Muscle layer of duodenum (tissue), 2 donors: Measurements from ENCODE around the gene OSBPL2.

Experiments used
- H3K27ac ChIP-seq: one replicate; pipeline ENCODE4 v1.7.0; 2013; ENCODE audit warnings: mild to moderate bottlenecking, low read length
- H3K27me3 ChIP-seq: one replicate; pipeline ENCODE4 v1.7.0; 2013; ENCODE audit warnings: low read depth, mild to moderate bottlenecking, control low read depth, low read length
- H3K36me3 ChIP-seq, 2 donors: one replicate each; pipeline ENCODE4 v1.7.0; 2013; ENCODE audit warnings: low read length in 2 of 2, control low read depth in 1 of 2, mild to moderate bottlenecking in 1 of 2; ENCODE audit not compliant: insufficient read depth in 2 of 2, control insufficient read depth in 1 of 2
- H3K4me1 ChIP-seq, 2 donors: one replicate each; pipeline ENCODE4 v1.7.0; 2013; ENCODE audit warnings: low read length in 2 of 2, mild to moderate bottlenecking in 2 of 2, control low read depth in 1 of 2, moderate library complexity in 1 of 2; ENCODE audit not compliant: insufficient read depth in 2 of 2, control insufficient read depth in 1 of 2
- H3K4me3 ChIP-seq, 2 donors: one replicate each; pipeline ENCODE4 v1.7.0; 2013; ENCODE audit warnings: low read length in 2 of 2, low read depth in 1 of 2, mild to moderate bottlenecking in 1 of 2
- H3K9me3 ChIP-seq, 2 donors: one replicate each; pipeline ENCODE4 v1.7.0; 2013; ENCODE audit warnings: low read length in 2 of 2, control low read depth in 1 of 2, mild to moderate bottlenecking in 1 of 2; ENCODE audit not compliant: control insufficient read depth in 1 of 2
- donor health status: healthy.

OSBPL2 gene

GRCh38 chr20:62321521-62321948 is 83.2 kb downstream of the OSBPL2 start:
- no peaks in the 10 kb centered on the region for H3K27me3 ChIP-seq
- no peak overlapping the region for H3K27ac ChIP-seq
- no peaks in the 10 kb centered on the region for H3K4me1 ChIP-seq
- no peak overlapping the region for H3K4me3 ChIP-seq
- H3K9me3 ChIP-seq, result no peaks in the 10 kb centered on the region
- peaks cover 5 to 72% of the 10 kb centered on the region in 2 donors for H3K36me3 ChIP-seq

GRCh38 chr20:62321975-62322374 is 83.7 kb downstream of the OSBPL2 start:
- H3K36me3 ChIP-seq, result peaks cover 3 to 72% of the 10 kb centered on the region in 2 donors
- no peak overlapping the region for H3K27ac ChIP-seq
- no peak overlapping the region for H3K4me3 ChIP-seq
- no peaks in the 10 kb centered on the region for H3K4me1 ChIP-seq
- H3K27me3 ChIP-seq, result no peaks in the 10 kb centered on the region
- no peaks in the 10 kb centered on the region for H3K9me3 ChIP-seq

GRCh38 chr20:62322492-62323041 is 84.2 kb downstream of the OSBPL2 start:
- Histone ChIP-seq H3K27me3 (no peaks in the 10 kb centered on the region), H3K36me3 (peaks cover 3 to 72% of the 10 kb centered on the region in 2 donors), H3K9me3 (no peaks in the 10 kb centered on the region), H3K4me1 (no peaks in the 10 kb centered on the region), H3K4me3 (no peak overlapping the region), H3K27ac (no peak overlapping the region)

GRCh38 chr20:62323146-62323979 is 85.0 kb downstream of the OSBPL2 start:
- Histone ChIP-seq H3K27ac (no peak overlapping the region), H3K36me3 (peaks cover 3 to 79% of the 10 kb centered on the region in 2 donors), H3K4me1 (no peaks in the 10 kb centered on the region), H3K9me3 (no peaks in the 10 kb centered on the region), H3K4me3 (no peak overlapping the region), H3K27me3 (no peaks in the 10 kb centered on the region)

- no peak overlapping the region for H3K4me3 ChIP-seq
- H3K9me3 ChIP-seq, result no peaks in the 10 kb centered on the region
- no peak overlapping the region for H3K27ac ChIP-seq
- no peaks in the 10 kb centered on the region for H3K27me3 ChIP-seq
- peaks cover 3 to 79% of the 10 kb centered on the region in 2 donors for H3K36me3 ChIP-seq
- H3K4me1 ChIP-seq, result no peaks in the 10 kb centered on the region
Observed at GRCh38 chr20:62323980-62324906, 85.9 kb downstream of the OSBPL2 start.

- Histone ChIP-seq H3K9me3 (no peaks in the 10 kb centered on the region), H3K4me1 (no peaks in the 10 kb centered on the region), H3K4me3 (no peak overlapping the region), H3K27me3 (no peaks in the 10 kb centered on the region), H3K36me3 (peaks cover 3 to 84% of the 10 kb centered on the region in 2 donors), H3K27ac (no peak overlapping the region)
Observed at GRCh38 chr20:62325172-62325905, 87.0 kb downstream of the OSBPL2 start.

- peaks cover 3 to 88% of the 10 kb centered on the region in 2 donors for H3K36me3 ChIP-seq
- H3K4me1 ChIP-seq, result no peaks in the 10 kb centered on the region
- H3K9me3 ChIP-seq, result no peaks in the 10 kb centered on the region
- no peaks in the 10 kb centered on the region for H3K27me3 ChIP-seq
- H3K4me3 ChIP-seq, result no peak overlapping the region
- H3K27ac ChIP-seq, result no peak overlapping the region
Observed at GRCh38 chr20:62326559-62326958, 88.2 kb downstream of the OSBPL2 start.

GRCh38 chr20:62326959-62327725 is 88.8 kb downstream of the OSBPL2 start:
- no peak overlapping the region for H3K27ac ChIP-seq
- no peaks in the 10 kb centered on the region for H3K4me1 ChIP-seq
- H3K9me3 ChIP-seq, result no peaks in the 10 kb centered on the region
- H3K27me3 ChIP-seq, result no peaks in the 10 kb centered on the region
- peaks cover 3 to 89% of the 10 kb centered on the region in 2 donors for H3K36me3 ChIP-seq
- no peak overlapping the region for H3K4me3 ChIP-seq

- Histone ChIP-seq H3K4me1 (no peaks in the 10 kb centered on the region), H3K27me3 (no peaks in the 10 kb centered on the region), H3K9me3 (no peaks in the 10 kb centered on the region), H3K27ac (no peak overlapping the region), H3K36me3 (peaks cover 3 to 96% of the 10 kb centered on the region in 2 donors), H3K4me3 (no peak overlapping the region)
Observed at GRCh38 chr20:62327726-62328495, 89.6 kb downstream of the OSBPL2 start.
